ENCODE data around the gene AHNAK.

DNA sequence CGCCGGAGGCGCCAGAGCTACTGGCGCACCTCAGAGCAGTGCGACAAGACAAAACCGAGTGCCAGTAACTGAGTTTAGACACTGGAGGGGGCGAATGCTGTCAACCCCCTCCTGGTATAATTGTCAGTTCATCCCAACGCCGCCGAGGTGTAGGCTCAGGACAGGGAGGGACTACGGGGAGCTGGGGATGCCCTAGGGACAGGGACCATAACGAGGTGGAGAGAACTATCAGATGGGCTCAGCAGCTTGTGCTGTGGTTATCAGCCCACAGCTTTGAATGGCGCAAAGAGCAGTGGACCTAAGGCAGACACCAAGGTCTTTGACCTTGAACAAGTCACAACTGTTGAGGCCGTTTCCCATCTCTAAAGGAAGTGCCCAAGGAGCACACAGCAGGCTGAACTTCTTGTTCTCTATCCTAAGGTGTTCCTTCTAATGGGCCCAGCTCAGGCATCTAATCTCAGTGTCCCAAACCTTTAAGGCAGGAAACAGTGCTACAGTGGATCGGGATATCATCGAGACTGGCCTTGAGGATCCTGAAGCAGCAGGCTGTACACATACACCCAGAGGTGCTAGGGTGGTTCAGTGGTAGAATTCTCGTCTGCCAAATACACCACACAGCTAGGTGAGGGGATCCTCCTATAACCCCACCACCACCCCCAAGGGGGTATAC lies 45.7 kb upstream of the AHNAK start:
- TF ChIP-seq CTCF (IDR thresholded peaks at IDR 0.05) = no peak
- no peak for TF ChIP-seq POLR2A (IDR thresholded peaks at IDR 0.05)

Data from thyroid gland (tissue), 4 donors.